A549 (cell line): ENCODE data around the gene MUC4. TPM values are rescaled to one million over a fixed set of nuclear protein-coding genes. Genes with fewer than 3 reads are reported as not detected.
"Not testable (repeated sequence)": the region's sequence is repeated elsewhere in the genome, so short reads cannot be mapped to it uniquely, and the experiment has no call there.

Source experiments
- ATAC-seq, 2 experiments: fragments of 200-7000 bp in 1 of 2; fragments of >200 bp in 1 of 2; cut with Nextera tagmentation in 1 of 2; cut with Tn5 transposase in 1 of 2; 3 replicates each; pipeline versions ENCODE4 v1.8.0 to v1.9.1; 2018 to 2020; ENCODE audit warnings: mild to moderate bottlenecking in 1 of 2, moderate library complexity in 1 of 2
- CTCF ChIA-PET: fragments of 300-600 bp; sonication (Branson Sonifier 250); formaldehyde crosslinking; extraction: SDS; loops from one replicate; lab custom pipeline; 2021; ENCODE audit warnings: antibody characterized with exemption, inconsistent platforms; lab: Yijun Ruan, JAX
- POLR2A ChIA-PET: fragments of 350-600 bp; formaldehyde crosslinking; extraction: SDS; loops from one replicate; lab custom pipeline; 2021; ENCODE audit warnings: antibody characterized with exemption, inconsistent platforms; lab: Yijun Ruan, JAX
- DNase-seq, 2 experiments: peaks; one replicate each; pipeline versions ENCODE4 v3.0.0 to v3.0.0-alpha.2; 2011 to 2016; ENCODE audit warnings: low read depth in 1 of 2, low spot score in 1 of 2
- FAIRE-seq: peaks from 2 replicates; lab custom pipeline; 2011; peaks lifted over from hg19 to GRCh38; lab: Jason Lieb, UNC
- H3K27ac ChIP-seq, 2 experiments: fragments of >200 bp; sonication (Bioruptor Twin); formaldehyde crosslinking; 3 replicates each; pipeline ENCODE4 v1.5.1; 2016 to 2017
- H3K4me1 ChIP-seq: fragments of >200 bp; sonication (Bioruptor Twin); formaldehyde crosslinking; 3 replicates; pipeline ENCODE4 v1.6.1; 2016
- H3K4me2 ChIP-seq: fragments of >200 bp; sonication (Bioruptor Twin); formaldehyde crosslinking; 3 replicates; pipeline ENCODE4 v1.6.1; 2016
- H3K4me3 ChIP-seq: fragments of >200 bp; sonication (Bioruptor Twin); formaldehyde crosslinking; 3 replicates; pipeline ENCODE4 v1.5.1; 2016
- H3K9me3 ChIP-seq: fragments of >200 bp; sonication (Bioruptor Twin); formaldehyde crosslinking; 3 replicates; pipeline ENCODE4 v1.6.1; 2016
- BHLHE40 ChIP-seq: IDR thresholded peaks from 2 replicates; pipeline ENCODE4 v1.6.1; 2012; ENCODE audit warnings: low read depth, low read length, inconsistent platforms
- EHF ChIP-seq: fragments of 250-450 bp; sonication (Bioruptor Pico); IDR thresholded peaks from 2 replicates; pipeline ENCODE4 v1.5.0; 2020; ENCODE audit warnings: mild to moderate bottlenecking
- HEYL ChIP-seq: fragments of 250-450 bp; sonication (Bioruptor Pico); IDR thresholded peaks from 2 replicates; pipeline ENCODE4 v1.8.0; 2021; ENCODE audit warnings: mild to moderate bottlenecking, moderate library complexity
- HOXA7 ChIP-seq: fragments of 250-450 bp; sonication (Bioruptor Pico); IDR thresholded peaks from 2 replicates; pipeline ENCODE4 v1.5.0; 2020; ENCODE audit warnings: mild to moderate bottlenecking, moderate library complexity
- HOXB5 ChIP-seq: fragments of 250-450 bp; sonication (Bioruptor Pico); IDR thresholded peaks from 2 replicates; pipeline ENCODE4 v1.5.0; 2020; ENCODE audit warnings: mild to moderate bottlenecking, moderate library complexity
- KDM5A ChIP-seq: fragments of 200-600 bp; sonication (generic); IDR thresholded peaks from 2 replicates; pipeline ENCODE4 v1.6.1; 2016; ENCODE audit warnings: antibody characterized with exemption, mild to moderate bottlenecking
- NR3C1 ChIP-seq: fragments of >200 bp; sonication (Bioruptor Twin); formaldehyde crosslinking; IDR thresholded peaks from 3 replicates; pipeline ENCODE4 v1.6.1; 2017
- POLR2A ChIP-seq: IDR thresholded peaks from 2 replicates; pipeline ENCODE4 v1.6.1; 2012; ENCODE audit warnings: mild to moderate bottlenecking, low read length
- RCOR1 ChIP-seq: fragments of 150-350 bp; IDR thresholded peaks from 2 replicates; pipeline ENCODE4 v1.6.1; 2014; ENCODE audit warnings: antibody characterized with exemption, low read length, low read depth
- REST ChIP-seq: fragments of 200-600 bp; sonication (generic); IDR thresholded peaks from 2 replicates; pipeline ENCODE4 v1.6.1; 2016; ENCODE audit warnings: antibody characterized with exemption, mild to moderate bottlenecking, moderate library complexity
- RFX5 ChIP-seq: fragments of 450-650 bp; IDR thresholded peaks from 2 replicates; pipeline ENCODE4 v1.7.1; 2014; ENCODE audit warnings: antibody characterized with exemption, mild to moderate bottlenecking, moderate library complexity
- RNF2 ChIP-seq: fragments of 200-600 bp; sonication (generic); IDR thresholded peaks from 2 replicates; pipeline ENCODE4 v1.6.1; 2016; ENCODE audit warnings: low read depth, mild to moderate bottlenecking, antibody characterized with exemption, moderate library complexity, borderline replicate concordance
- SMC3 ChIP-seq: fragments of >200 bp; sonication (Bioruptor Twin); formaldehyde crosslinking; IDR thresholded peaks from 3 replicates; pipeline ENCODE4 v1.6.1; 2018; ENCODE audit warnings: inconsistent platforms
- TFCP2L1 ChIP-seq: fragments of 250-450 bp; sonication (Bioruptor Pico); IDR thresholded peaks from 2 replicates; pipeline ENCODE4 v1.5.0; 2021; ENCODE audit warnings: mild to moderate bottlenecking
- ZFP36 ChIP-seq: fragments of 450-650 bp; IDR thresholded peaks from 2 replicates; pipeline ENCODE4 v1.6.1; 2014; ENCODE audit warnings: borderline replicate concordance; ENCODE audit not compliant: partially characterized antibody
- ZNF302 ChIP-seq: fragments of 250-450 bp; sonication (Bioruptor Pico); IDR thresholded peaks from 2 replicates; pipeline ENCODE4 v1.9.0; 2021; ENCODE audit warnings: inconsistent platforms, mild to moderate bottlenecking, moderate library complexity
- ZSCAN20 ChIP-seq: fragments of 250-450 bp; sonication (Bioruptor Pico); IDR thresholded peaks from 2 replicates; pipeline ENCODE4 v1.8.0; 2022; ENCODE audit warnings: mild to moderate bottlenecking, moderate library complexity
- WGBS: methylation state at CpG from one replicate; pipeline ENCODE4 v1.1.6; 2017; ENCODE audit errors: missing lambda C conversion rate; 5-methylcytosine and 5-hydroxymethylcytosine counted together
- polyA plus RNA-seq, 4 experiments: library from polyadenylated mRNA; depleted of rRNA in 3 of 4; stranded (reverse); fragments of >200 nt; fragmentation: RNase III in 1 of 4; extraction: RNeasy Plus Mini Kit Qiagen cat#74134 plus additional on column Dnase treatment in 1 of 4; gene quantifications; 2 replicates in 3 of 4; 3 replicates in 1 of 4; pipeline ENCODE4 v1.2.3, GENCODE V29; 2011 to 2017
- TF ChIP-seq, protein P1 (sequence below): IDR thresholded peaks from 2 replicates; pipeline ENCODE4 v1.6.1; 2012; ENCODE audit warnings: low read depth, borderline replicate concordance
- TF ChIP-seq, protein P2 (sequence below): fragments of >200 bp; sonication (Bioruptor Twin); formaldehyde crosslinking; IDR thresholded peaks from 3 replicates; pipeline ENCODE4 v1.5.1; 2016
- TF ChIP-seq, protein P3 (sequence below): fragments of 150-350 bp; IDR thresholded peaks from 2 replicates; pipeline ENCODE4 v1.6.1; 2014; ENCODE audit warnings: low read depth, mild to moderate bottlenecking, low read length
- TF ChIP-seq, protein P4 (sequence below): fragments of >200 bp; sonication (Bioruptor Twin); formaldehyde crosslinking; IDR thresholded peaks from 3 replicates; pipeline ENCODE4 v1.6.1; 2016
- TF ChIP-seq, protein P5 (sequence below): IDR thresholded peaks from 2 replicates; pipeline ENCODE4 v1.6.1; 2012

The MUC4 gene
- polyA plus RNA-seq, 2 of the 4 experiments (the other 2 are of a cell fraction), result 0.04 TPM; not detected in 1

GRCh38 chr3:195796795-195797194, 14.9 kb downstream of the MUC4 start:
- no peak for DNase-seq
- no peak for TF ChIP-seq TFCP2L1 (CRISPR knock-in tag)
- no peaks in the 10 kb centered on the region for H3K9me3 ChIP-seq
- no peak overlapping the region for H3K4me3 ChIP-seq
- WGBS, result 86% methylated on average over 11 of the region's 11 CpGs
- FAIRE-seq, result no peak
- H3K4me1 ChIP-seq, result no peaks in the 10 kb centered on the region
- H3K27ac ChIP-seq, result no peak overlapping the region
- no peak overlapping the region for H3K4me2 ChIP-seq
- ChIA-PET CTCF (no interaction called here), POLR2A (no interaction called here)
- ATAC-seq, result no peak

DNA sequence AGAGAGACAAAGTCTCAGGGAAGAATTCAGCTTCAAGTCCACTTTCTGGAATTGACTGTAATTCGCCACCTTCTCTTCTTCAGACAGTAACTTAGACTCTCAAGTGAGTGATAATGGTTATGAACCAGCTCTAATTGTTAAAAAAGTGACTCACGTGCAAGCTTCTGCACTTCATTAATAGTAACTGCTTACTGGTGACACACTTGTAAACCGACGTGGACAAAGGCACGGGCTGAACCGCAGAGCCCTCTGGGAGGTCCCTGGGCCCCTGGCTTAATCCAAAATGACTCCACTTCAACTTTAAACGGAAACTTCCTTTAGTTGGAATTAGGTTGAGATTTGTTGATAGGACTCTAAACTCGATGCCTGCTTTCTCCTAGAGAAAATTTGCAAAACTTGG, 17.0 kb downstream of the MUC4 start:
- ChIA-PET POLR2A (no interaction called here), CTCF (interaction anchor here (1.2 kb wide), 1 partner anchor 55 kb away, joined by 3 read pairs; no protein-coding TSS in a partner anchor)
- no peaks in the 10 kb centered on the region for H3K4me1 ChIP-seq
- no peak overlapping the region for H3K4me2 ChIP-seq
- no peak overlapping the region for H3K27ac ChIP-seq
- H3K4me3 ChIP-seq, result no peak overlapping the region
- TF ChIP-seq, protein P1, sequence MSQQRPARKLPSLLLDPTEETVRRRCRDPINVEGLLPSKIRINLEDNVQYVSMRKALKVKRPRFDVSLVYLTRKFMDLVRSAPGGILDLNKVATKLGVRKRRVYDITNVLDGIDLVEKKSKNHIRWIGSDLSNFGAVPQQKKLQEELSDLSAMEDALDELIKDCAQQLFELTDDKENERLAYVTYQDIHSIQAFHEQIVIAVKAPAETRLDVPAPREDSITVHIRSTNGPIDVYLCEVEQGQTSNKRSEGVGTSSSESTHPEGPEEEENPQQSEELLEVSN, result no peak
- TF ChIP-seq EHF (CRISPR knock-in tag) (no peak), ZSCAN20 (CRISPR knock-in tag) (no peak), HOXB5 (CRISPR knock-in tag) (no peak), HEYL (CRISPR knock-in tag) (no peak), RNF2 (no peak), NR3C1 (no peak), BHLHE40 (no peak), ZFP36 (no peak), POLR2A (no peak), HOXA7 (no peak), ZNF302 (CRISPR knock-in tag) (no peak)
- TF ChIP-seq, protein P2, sequence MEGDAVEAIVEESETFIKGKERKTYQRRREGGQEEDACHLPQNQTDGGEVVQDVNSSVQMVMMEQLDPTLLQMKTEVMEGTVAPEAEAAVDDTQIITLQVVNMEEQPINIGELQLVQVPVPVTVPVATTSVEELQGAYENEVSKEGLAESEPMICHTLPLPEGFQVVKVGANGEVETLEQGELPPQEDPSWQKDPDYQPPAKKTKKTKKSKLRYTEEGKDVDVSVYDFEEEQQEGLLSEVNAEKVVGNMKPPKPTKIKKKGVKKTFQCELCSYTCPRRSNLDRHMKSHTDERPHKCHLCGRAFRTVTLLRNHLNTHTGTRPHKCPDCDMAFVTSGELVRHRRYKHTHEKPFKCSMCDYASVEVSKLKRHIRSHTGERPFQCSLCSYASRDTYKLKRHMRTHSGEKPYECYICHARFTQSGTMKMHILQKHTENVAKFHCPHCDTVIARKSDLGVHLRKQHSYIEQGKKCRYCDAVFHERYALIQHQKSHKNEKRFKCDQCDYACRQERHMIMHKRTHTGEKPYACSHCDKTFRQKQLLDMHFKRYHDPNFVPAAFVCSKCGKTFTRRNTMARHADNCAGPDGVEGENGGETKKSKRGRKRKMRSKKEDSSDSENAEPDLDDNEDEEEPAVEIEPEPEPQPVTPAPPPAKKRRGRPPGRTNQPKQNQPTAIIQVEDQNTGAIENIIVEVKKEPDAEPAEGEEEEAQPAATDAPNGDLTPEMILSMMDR, result no peak
- TF ChIP-seq, protein P3, sequence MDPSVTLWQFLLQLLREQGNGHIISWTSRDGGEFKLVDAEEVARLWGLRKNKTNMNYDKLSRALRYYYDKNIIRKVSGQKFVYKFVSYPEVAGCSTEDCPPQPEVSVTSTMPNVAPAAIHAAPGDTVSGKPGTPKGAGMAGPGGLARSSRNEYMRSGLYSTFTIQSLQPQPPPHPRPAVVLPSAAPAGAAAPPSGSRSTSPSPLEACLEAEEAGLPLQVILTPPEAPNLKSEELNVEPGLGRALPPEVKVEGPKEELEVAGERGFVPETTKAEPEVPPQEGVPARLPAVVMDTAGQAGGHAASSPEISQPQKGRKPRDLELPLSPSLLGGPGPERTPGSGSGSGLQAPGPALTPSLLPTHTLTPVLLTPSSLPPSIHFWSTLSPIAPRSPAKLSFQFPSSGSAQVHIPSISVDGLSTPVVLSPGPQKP, result no peak
- TF ChIP-seq, protein P4, sequence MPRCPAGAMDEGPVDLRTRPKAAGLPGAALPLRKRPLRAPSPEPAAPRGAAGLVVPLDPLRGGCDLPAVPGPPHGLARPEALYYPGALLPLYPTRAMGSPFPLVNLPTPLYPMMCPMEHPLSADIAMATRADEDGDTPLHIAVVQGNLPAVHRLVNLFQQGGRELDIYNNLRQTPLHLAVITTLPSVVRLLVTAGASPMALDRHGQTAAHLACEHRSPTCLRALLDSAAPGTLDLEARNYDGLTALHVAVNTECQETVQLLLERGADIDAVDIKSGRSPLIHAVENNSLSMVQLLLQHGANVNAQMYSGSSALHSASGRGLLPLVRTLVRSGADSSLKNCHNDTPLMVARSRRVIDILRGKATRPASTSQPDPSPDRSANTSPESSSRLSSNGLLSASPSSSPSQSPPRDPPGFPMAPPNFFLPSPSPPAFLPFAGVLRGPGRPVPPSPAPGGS, result no peak
- FAIRE-seq (no peak), DNase-seq (no peak), ATAC-seq (no peak)
- 63% methylated on average over 8 of the region's 8 CpGs for WGBS
- H3K9me3 ChIP-seq, result peaks cover 5% of the 10 kb centered on the region; the same call in 1 of the 3 replicates

DNA sequence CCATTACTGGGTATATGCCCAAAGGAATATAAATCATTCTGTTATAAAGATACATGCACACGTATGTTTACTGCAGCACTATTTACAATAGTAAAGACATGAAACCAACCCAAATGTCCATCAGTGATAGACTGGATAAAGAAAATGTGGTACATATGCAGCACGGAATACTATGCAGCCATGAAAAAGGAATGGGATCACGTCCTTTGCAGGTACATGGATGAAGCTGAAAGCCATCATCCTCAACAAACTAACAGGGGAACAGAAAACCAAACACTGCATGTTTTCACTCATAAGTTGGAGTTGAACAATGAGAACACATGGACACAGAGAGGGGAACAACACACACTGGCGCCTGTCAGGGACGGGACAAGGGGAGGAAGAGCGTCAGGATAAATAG, 19.1 kb downstream of the MUC4 start:
- H3K4me2 ChIP-seq, CTCF ChIA-PET, H3K9me3 ChIP-seq, ATAC-seq, POLR2A ChIA-PET, H3K4me3 ChIP-seq, FAIRE-seq, H3K4me1 ChIP-seq, H3K27ac ChIP-seq, DNase-seq: not testable (repeated sequence)
- 15% methylated on average over 6 of the region's 6 CpGs for WGBS

DNA sequence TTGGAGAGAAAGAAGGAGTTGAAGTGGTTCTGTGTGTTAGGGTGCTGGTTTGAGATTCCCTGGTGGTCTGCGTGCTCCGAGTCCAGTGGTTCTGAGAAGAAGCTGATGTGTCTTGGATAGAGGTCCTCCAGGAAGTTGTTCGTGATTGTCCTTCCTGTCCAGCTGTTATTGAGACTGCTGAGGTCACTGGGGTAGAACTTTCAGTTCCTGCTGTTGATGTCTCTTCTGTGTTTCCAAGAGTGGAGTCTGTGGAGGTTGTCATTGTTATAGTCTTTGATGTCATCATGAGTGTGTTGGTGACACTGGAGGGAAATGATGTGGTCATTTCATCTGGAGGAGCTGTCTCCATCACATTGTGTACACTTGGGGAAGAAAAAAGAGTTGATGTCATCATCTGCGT, 20.8 kb downstream of the MUC4 start:
- DNase-seq (no peak), ATAC-seq (no peak), FAIRE-seq (no peak)
- Histone ChIP-seq H3K4me1 (no peaks in the 10 kb centered on the region), H3K4me3 (no peak overlapping the region), H3K4me2 (no peak overlapping the region), H3K27ac (no peak overlapping the region), H3K9me3 (peaks cover 8% of the 10 kb centered on the region; the same call in 1 of the 3 replicates)
- 35% methylated on average over 4 of the region's 4 CpGs for WGBS
- ChIA-PET POLR2A (no interaction called here), CTCF (no interaction called here)
- TF ChIP-seq, protein P5, sequence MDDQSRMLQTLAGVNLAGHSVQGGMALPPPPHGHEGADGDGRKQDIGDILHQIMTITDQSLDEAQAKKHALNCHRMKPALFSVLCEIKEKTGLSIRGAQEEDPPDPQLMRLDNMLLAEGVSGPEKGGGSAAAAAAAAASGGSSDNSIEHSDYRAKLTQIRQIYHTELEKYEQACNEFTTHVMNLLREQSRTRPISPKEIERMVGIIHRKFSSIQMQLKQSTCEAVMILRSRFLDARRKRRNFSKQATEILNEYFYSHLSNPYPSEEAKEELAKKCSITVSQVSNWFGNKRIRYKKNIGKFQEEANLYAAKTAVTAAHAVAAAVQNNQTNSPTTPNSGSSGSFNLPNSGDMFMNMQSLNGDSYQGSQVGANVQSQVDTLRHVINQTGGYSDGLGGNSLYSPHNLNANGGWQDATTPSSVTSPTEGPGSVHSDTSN, result no peak
- TF ChIP-seq RFX5 (no peak), SMC3 (no peak), REST (no peak), RCOR1 (no peak), KDM5A (no peak)
- TF ChIP-seq, protein P1, result no peak
